Subcutaneous adipose tissue (tissue), 4 donors: ENCODE measurements around the gene ESYT2. TPM values are rescaled to one million over a fixed set of nuclear protein-coding genes. Genes with fewer than 3 reads are reported as not detected.

Source experiments
- CTCF ChIP-seq: fragments of 450-650 bp; IDR thresholded peaks from one replicate; pipeline ENCODE4 v1.5.1; 2016; ENCODE audit warnings: low read depth, mild to moderate bottlenecking, control low read depth, antibody characterized with exemption, moderate library complexity
- total RNA-seq, 4 donors: library from RNA; depleted of rRNA; stranded (reverse); fragments of >200 nt; gene quantifications; one replicate each; pipeline ENCODE4 v1.1.0, GENCODE V29; 2016

The ESYT2 gene
- total RNA-seq, 4 donors from 2014 or later: 86.2 to 124 (median 106) TPM

GRCh38 chr7:158730383-158731346 lies 98.6 kb downstream of the ESYT2 start:
- TF ChIP-seq CTCF: no peak

- no peak for TF ChIP-seq CTCF
These were observed 99.5 kb downstream of the ESYT2 start for GRCh38 chr7:158729646-158730382.

- TF ChIP-seq CTCF: no peak
These were observed 100.2 kb downstream of the ESYT2 start for GRCh38 chr7:158728911-158729645.

GRCh38 chr7:158727690-158728089 lies 101.6 kb downstream of the ESYT2 start:
- TF ChIP-seq CTCF: no peak

GRCh38 chr7:158726277-158726807 lies 103.0 kb downstream of the ESYT2 start:
- no peak for TF ChIP-seq CTCF

- TF ChIP-seq CTCF: no peak
These were observed 103.9 kb downstream of the ESYT2 start for GRCh38 chr7:158725506-158725800.
